Measurements from ENCODE around the gene FAM210B. TPM values are rescaled to one million over a fixed set of nuclear protein-coding genes. Genes with fewer than 3 reads are reported as not detected.

Gene FAM210B
- 17.0 and 23.8 TPM in 2 replicates for total RNA-seq

DNA sequence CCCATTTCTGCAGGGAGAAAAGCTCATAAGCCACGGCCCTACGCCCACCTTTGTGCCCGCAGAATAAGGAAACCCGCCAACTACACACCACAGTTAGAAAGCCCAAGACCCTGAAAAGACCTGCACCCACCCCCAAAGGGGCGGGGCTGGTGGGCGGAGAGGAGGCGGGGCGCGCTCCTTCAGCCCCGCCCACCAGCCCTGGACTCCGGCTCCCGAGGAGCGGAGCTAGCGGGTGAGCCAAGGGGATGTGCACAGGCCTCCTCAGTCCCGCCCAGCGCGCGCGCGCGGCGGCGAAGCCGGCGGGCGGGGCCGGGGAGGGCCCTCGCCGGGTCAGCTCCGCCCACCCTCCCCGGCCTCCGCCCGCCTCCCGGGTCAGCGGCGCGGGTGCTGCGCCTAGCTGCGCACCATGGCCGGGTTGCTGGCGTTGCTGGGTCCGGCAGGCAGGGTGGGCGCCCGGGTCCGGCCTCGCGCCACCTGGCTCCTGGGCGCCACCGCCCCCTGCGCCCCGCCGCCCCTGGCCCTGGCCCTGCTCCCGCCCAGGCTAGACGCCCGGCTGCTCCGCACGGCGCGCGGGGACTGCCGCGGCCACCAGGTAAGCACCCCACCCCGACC is at the start of gene FAM210B:
FAM210B (plus strand) TSS at position 375 of the 612 bp plus-strand sequence; CDS start at position 407, 32 bp downstream.

DNA sequence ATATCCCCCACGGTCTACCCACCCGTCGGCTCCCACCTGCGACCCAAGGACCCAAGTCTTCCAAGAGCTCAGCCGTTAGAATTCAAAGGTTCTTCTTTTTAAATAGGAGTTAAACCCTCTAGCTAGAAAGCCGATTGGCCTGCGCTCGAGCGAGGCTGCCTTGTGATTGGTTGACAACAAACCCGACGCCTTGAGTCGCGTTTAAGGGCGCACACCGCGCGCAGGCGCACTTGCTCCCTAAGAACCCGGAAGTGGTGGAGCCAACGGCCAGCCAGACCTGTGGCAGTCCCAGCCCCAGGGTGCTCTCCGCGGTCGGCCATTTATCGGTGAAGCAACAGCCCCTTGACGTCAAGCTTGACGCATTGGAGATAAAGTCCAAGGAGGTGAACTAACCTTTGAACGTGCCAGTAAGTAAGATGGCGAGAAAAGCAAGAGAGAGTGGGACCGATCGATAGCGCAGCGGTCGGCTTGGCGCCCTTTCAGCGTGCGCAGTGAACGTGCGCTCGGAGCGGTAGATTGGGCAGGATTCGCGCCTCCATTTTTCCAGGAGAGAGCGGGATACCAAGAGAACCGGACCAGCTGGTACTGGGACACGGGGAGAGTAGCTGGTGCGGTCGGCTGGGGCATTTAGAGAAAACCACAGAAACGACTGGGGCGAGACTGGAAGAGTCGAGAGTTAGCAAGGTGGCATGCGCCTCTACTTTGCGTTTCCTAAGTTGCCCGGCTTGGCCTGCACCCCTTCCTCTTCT is 33.5 kb downstream of the FAM210B start, which contains the start of the genes AURKA and CSTF1:
AURKA (minus strand) TSS at position 84 of the 749 bp plus-strand sequence. CDS start 4,018 bp downstream, outside the sequence.
CSTF1 (plus strand) TSS at position 514 of the 749 bp plus-strand sequence. CDS start 2,908 bp downstream, outside the sequence.

GRCh38 chr20:56411759-56412472 is 53.1 kb downstream of the FAM210B start, which contains the start of gene CASS4:
TSS of gene CASS4 (plus strand) at chr20:56412260. CDS start at chr20:56412459, 199 bp downstream.

Other genes starting within 250 kb of the FAM210B start
- gene MC3R, start 110.2 kb upstream of the FAM210B start, total RNA-seq, result not detected in 2 replicates
- gene AURKA, start 33.2 kb downstream of the FAM210B start, total RNA-seq, result 33.4 and 39.7 TPM in 2 replicates
- gene CSTF1, start 33.7 kb downstream of the FAM210B start, total RNA-seq, result 18.9 and 27.3 TPM in 2 replicates
- 0.21 TPM in 1 of 2 replicates, not detected in the other for gene CASS4, start 53.3 kb downstream of the FAM210B start, total RNA-seq
- 47.3 and 51.6 TPM in 2 replicates for gene RTF2, start 109.7 kb downstream of the FAM210B start, total RNA-seq
- gene FAM209A, start 165.8 kb downstream of the FAM210B start, total RNA-seq, result 0.37 TPM in 1 of 2 replicates, not detected in the other
- 0.49 TPM in 1 of 2 replicates, not detected in the other for gene FAM209B, start 174.3 kb downstream of the FAM210B start, total RNA-seq

Measured in airway epithelial cell (primary cell).